GM23338 (cell line): ENCODE data around the gene NFATC3.

ENCODE experiments used
- CREB1 ChIP-seq: fragments of 250-450 bp; sonication (Bioruptor Pico); IDR thresholded peaks from 2 replicates; pipeline ENCODE4 v1.5.0; 2020; ENCODE audit warnings: low read depth, mild to moderate bottlenecking, moderate library complexity
- CTCF ChIP-seq, 2 experiments: fragments of 200-600 bp in 1 of 2; sonication (generic) in 1 of 2; conservative IDR thresholded peaks; 2 replicates each; pipeline versions ENCODE4 v1.5.1 to v1.6.1; 2016 to 2017; ENCODE audit warnings: antibody characterized with exemption in 2 of 2, low read depth in 2 of 2, mild to moderate bottlenecking in 2 of 2, moderate library complexity in 1 of 2
- ETS1 ChIP-seq: IDR thresholded peaks from 2 replicates; pipeline ENCODE4 v1.6.1; 2016; ENCODE audit warnings: antibody characterized with exemption
- EZH2 ChIP-seq: fragments of 200-600 bp; sonication (generic); IDR thresholded peaks from one replicate; pipeline ENCODE4 v1.8.0; 2017; ENCODE audit warnings: antibody characterized with exemption, mild to moderate bottlenecking, low read depth; ENCODE audit not compliant: unreplicated experiment
- EZH2phosphoT487 ChIP-seq: fragments of 200-600 bp; sonication (generic); IDR thresholded peaks from one replicate; pipeline ENCODE4 v1.8.1; 2018; ENCODE audit warnings: antibody characterized with exemption; ENCODE audit not compliant: unreplicated experiment
- JUNB ChIP-seq: IDR thresholded peaks from one replicate; pipeline ENCODE4 v1.6.1; 2016; ENCODE audit warnings: antibody characterized with exemption; ENCODE audit not compliant: unreplicated experiment
- NANOG ChIP-seq: IDR thresholded peaks from 2 replicates; pipeline ENCODE4 v1.6.1; 2016; ENCODE audit warnings: antibody characterized with exemption, borderline replicate concordance
- POLR2AphosphoS5 ChIP-seq: IDR thresholded peaks from 2 replicates; pipeline ENCODE4 v1.6.1; 2016; ENCODE audit warnings: antibody characterized with exemption, low read depth
- REST ChIP-seq: IDR thresholded peaks from one replicate; pipeline ENCODE4 v1.6.1; 2018; ENCODE audit warnings: antibody characterized with exemption; ENCODE audit not compliant: unreplicated experiment
- STAT1 ChIP-seq: IDR thresholded peaks from one replicate; pipeline ENCODE4 v1.6.1; 2016; ENCODE audit warnings: antibody characterized with exemption; ENCODE audit not compliant: unreplicated experiment
- ZNF331 ChIP-seq: fragments of 250-450 bp; sonication (Bioruptor Pico); IDR thresholded peaks from 2 replicates; pipeline ENCODE4 v1.5.0; 2020; ENCODE audit warnings: low read depth, mild to moderate bottlenecking, moderate library complexity
- ZNF462 ChIP-seq: fragments of 250-450 bp; sonication (Bioruptor Pico); IDR thresholded peaks from 2 replicates; pipeline ENCODE4 v1.5.0; 2020; ENCODE audit warnings: mild to moderate bottlenecking, moderate library complexity

- no peak for TF ChIP-seq EZH2
- no peak for TF ChIP-seq EZH2phosphoT487
- no peak for TF ChIP-seq CTCF (conservative IDR thresholded peaks at IDR 0.05; ENCODE audit: low read depth in 2 of 2)
- TF ChIP-seq POLR2AphosphoS5 = no peak
- no peak for TF ChIP-seq REST
- TF ChIP-seq ETS1 = no peak
- TF ChIP-seq CREB1 (CRISPR knock-in tag) = no peak
- TF ChIP-seq ZNF331 = no peak
- TF ChIP-seq JUNB = no peak
- TF ChIP-seq ZNF462 (CRISPR knock-in tag) = no peak
- no peak for TF ChIP-seq NANOG
- no peak for TF ChIP-seq STAT1
Measured at GRCh38 chr16:68097895-68098294, 12.7 kb downstream of the NFATC3 start.
